Measurements from ENCODE around the gene BMF.

BMF gene

GRCh38 chr15:40087991-40088928, 20.4 kb downstream of the BMF start:
- no peak for TF ChIP-seq CTCF (IDR thresholded peaks at IDR 0.05; ENCODE audit: insufficient read depth, low read depth, low read length, missing control alignments)
- H3K4me3 ChIP-seq (ENCODE audit: low read depth, low read length) = no peak overlapping the region
- DNase-seq (ENCODE audit: low read depth) = no peak

GRCh38 chr15:40087068-40087810, 21.4 kb downstream of the BMF start:
- no peak for DNase-seq (ENCODE audit: low read depth)
- no peak overlapping the region for H3K4me3 ChIP-seq (ENCODE audit: low read depth, low read length)
- TF ChIP-seq CTCF (IDR thresholded peaks at IDR 0.05; ENCODE audit: insufficient read depth, low read depth, low read length, missing control alignments) = no peak

GRCh38 chr15:40085266-40085665, 23.4 kb downstream of the BMF start:
- no peak for TF ChIP-seq CTCF (IDR thresholded peaks at IDR 0.05; ENCODE audit: insufficient read depth, low read depth, low read length, missing control alignments)
- no peak for DNase-seq (ENCODE audit: low read depth)
- H3K4me3 ChIP-seq (ENCODE audit: low read depth, low read length) = no peak overlapping the region

- DNase-seq (ENCODE audit: low read depth) = no peak
- no peak for TF ChIP-seq CTCF (IDR thresholded peaks at IDR 0.05; ENCODE audit: insufficient read depth, low read depth, low read length, missing control alignments)
- H3K4me3 ChIP-seq (ENCODE audit: low read depth, low read length) = no peak overlapping the region
These were observed 24.0 kb downstream of the BMF start for GRCh38 chr15:40084650-40085049.

GRCh38 chr15:40082195-40082883, 26.3 kb downstream of the BMF start:
- DNase-seq (ENCODE audit: low read depth) = no peak
- no peak for TF ChIP-seq CTCF (IDR thresholded peaks at IDR 0.05; ENCODE audit: insufficient read depth, low read depth, low read length, missing control alignments)
- H3K4me3 ChIP-seq (ENCODE audit: low read depth, low read length) = no peak overlapping the region

GRCh38 chr15:40081691-40082194, 26.9 kb downstream of the BMF start:
- DNase-seq (ENCODE audit: low read depth) = no peak
- no peak overlapping the region for H3K4me3 ChIP-seq (ENCODE audit: low read depth, low read length)
- TF ChIP-seq CTCF (IDR thresholded peaks at IDR 0.05; ENCODE audit: insufficient read depth, low read depth, low read length, missing control alignments) = no peak

Measured in GM12865 (cell line).